Stimulated activated CD4-positive, alpha-beta T cell treated with anti-CD3 and anti-CD28 coated beads, Interleukin-15, amount 100 ng/mL, for 48 hours (primary cell): ENCODE data around the gene SMC5.
"Not testable (repeated sequence)": the region's sequence is repeated elsewhere in the genome, so short reads cannot be mapped to it uniquely, and the experiment has no call there.

Experiments used
- DNase-seq, 2 donors: peaks; one replicate each; pipeline ENCODE4 v3.0.0-alpha.2; 2020; ENCODE audit warnings: low read depth in 2 of 2

Gene SMC5

GRCh38 chr9:70363760-70364159 lies 105.0 kb downstream of the SMC5 start:
- no peak for DNase-seq

- DNase-seq: no peak
Measured at GRCh38 chr9:70367305-70367930, 108.6 kb downstream of the SMC5 start.

- no peak for DNase-seq
Measured at GRCh38 chr9:70374962-70375618, 116.3 kb downstream of the SMC5 start.

GRCh38 chr9:70382046-70382708 lies 123.4 kb downstream of the SMC5 start:
- DNase-seq: no peak

- DNase-seq: no peak
Measured at GRCh38 chr9:70382709-70383605, 124.2 kb downstream of the SMC5 start.

- DNase-seq: no peak
Measured at GRCh38 chr9:70385426-70385825, 126.6 kb downstream of the SMC5 start.

GRCh38 chr9:70387663-70388062 lies 128.9 kb downstream of the SMC5 start:
- no peak for DNase-seq

- DNase-seq: no peak
Measured at GRCh38 chr9:70389188-70389587, 130.4 kb downstream of the SMC5 start.

GRCh38 chr9:70389621-70390266 lies 131.0 kb downstream of the SMC5 start:
- DNase-seq: no peak

- no peak for DNase-seq
Measured at GRCh38 chr9:70390933-70391341, 132.2 kb downstream of the SMC5 start.

GRCh38 chr9:70392189-70392588 lies 133.4 kb downstream of the SMC5 start:
- no peak for DNase-seq

- no peak for DNase-seq
Measured at GRCh38 chr9:70392850-70393249, 134.1 kb downstream of the SMC5 start.

GRCh38 chr9:70395652-70396051 lies 136.9 kb downstream of the SMC5 start:
- DNase-seq: no peak

- no peak for DNase-seq
Measured at GRCh38 chr9:70398145-70398556, 139.4 kb downstream of the SMC5 start.

- no peak for DNase-seq
Measured at GRCh38 chr9:70399141-70399540, 140.4 kb downstream of the SMC5 start.

- DNase-seq: no peak
Measured at GRCh38 chr9:70400107-70400892, 141.5 kb downstream of the SMC5 start.

GRCh38 chr9:70401241-70401640 lies 142.5 kb downstream of the SMC5 start:
- not testable (repeated sequence) for DNase-seq

- no peak for DNase-seq
Measured at GRCh38 chr9:70402213-70402612, 143.4 kb downstream of the SMC5 start.

- DNase-seq: no peak
Measured at GRCh38 chr9:70403166-70403565, 144.4 kb downstream of the SMC5 start.

GRCh38 chr9:70403618-70404025 lies 144.8 kb downstream of the SMC5 start:
- DNase-seq: no peak

- DNase-seq: no peak
Measured at GRCh38 chr9:70404261-70404660, 145.5 kb downstream of the SMC5 start.
